Neural crest cell (in vitro differentiated cells): ENCODE data around the gene DPEP2. TPM values are rescaled to one million over a fixed set of nuclear protein-coding genes. Genes with fewer than 3 reads are reported as not detected.
"Not testable (repeated sequence)": the region's sequence is repeated elsewhere in the genome, so short reads cannot be mapped to it uniquely, and the experiment has no call there.

Source experiments
- DNase-seq: peaks from one replicate; pipeline ENCODE4 v3.0.0; 2021; ENCODE audit warnings: low read depth, mixed read lengths, low spot score
- H3K27ac Mint-ChIP-seq: one replicate; pipeline ENCODE4 v1.8.0; 2021; ENCODE audit warnings: mild to moderate bottlenecking, mixed read lengths; ENCODE audit not compliant: unreplicated experiment
- H3K27me3 Mint-ChIP-seq: 2 replicates; pipeline ENCODE4 v1.8.0; 2021; ENCODE audit warnings: low read depth, mild to moderate bottlenecking, mixed read lengths
- H3K36me3 Mint-ChIP-seq: 2 replicates; pipeline ENCODE4 v1.8.0; 2021; ENCODE audit warnings: low read depth, mild to moderate bottlenecking, mixed read lengths
- H3K4me1 Mint-ChIP-seq: 2 replicates; pipeline ENCODE4 v1.8.0; 2021; ENCODE audit warnings: mixed read lengths
- H3K4me3 Mint-ChIP-seq: one replicate; pipeline ENCODE4 v1.8.0; 2021; ENCODE audit warnings: mild to moderate bottlenecking, mixed read lengths
- H3K9me3 Mint-ChIP-seq: 2 replicates; pipeline ENCODE4 v1.8.0; 2021; ENCODE audit warnings: mixed read lengths
- long read RNA-seq: library from polyadenylated mRNA; unstranded; transcript quantifications from one replicate; pipeline ENCODE4 v2.0.0, GENCODE V29; 2020
- total RNA-seq: library from RNA; stranded (reverse); gene quantifications from 2 replicates; pipeline ENCODE4 v1.2.1, GENCODE V29; 2021
- TF ChIP-seq, protein P1 (sequence below): fragments of 200-600 bp; sonication (generic); conservative IDR thresholded peaks from 2 replicates; pipeline ENCODE4 v1.5.0; 2021; ENCODE audit warnings: antibody characterized with exemption, mild to moderate bottlenecking

DPEP2 gene, protein sequence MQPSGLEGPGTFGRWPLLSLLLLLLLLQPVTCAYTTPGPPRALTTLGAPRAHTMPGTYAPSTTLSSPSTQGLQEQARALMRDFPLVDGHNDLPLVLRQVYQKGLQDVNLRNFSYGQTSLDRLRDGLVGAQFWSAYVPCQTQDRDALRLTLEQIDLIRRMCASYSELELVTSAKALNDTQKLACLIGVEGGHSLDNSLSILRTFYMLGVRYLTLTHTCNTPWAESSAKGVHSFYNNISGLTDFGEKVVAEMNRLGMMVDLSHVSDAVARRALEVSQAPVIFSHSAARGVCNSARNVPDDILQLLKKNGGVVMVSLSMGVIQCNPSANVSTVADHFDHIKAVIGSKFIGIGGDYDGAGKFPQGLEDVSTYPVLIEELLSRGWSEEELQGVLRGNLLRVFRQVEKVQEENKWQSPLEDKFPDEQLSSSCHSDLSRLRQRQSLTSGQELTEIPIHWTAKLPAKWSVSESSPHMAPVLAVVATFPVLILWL
- total RNA-seq = not detected in 2 replicates
- long read RNA-seq = 0 reads

DNA sequence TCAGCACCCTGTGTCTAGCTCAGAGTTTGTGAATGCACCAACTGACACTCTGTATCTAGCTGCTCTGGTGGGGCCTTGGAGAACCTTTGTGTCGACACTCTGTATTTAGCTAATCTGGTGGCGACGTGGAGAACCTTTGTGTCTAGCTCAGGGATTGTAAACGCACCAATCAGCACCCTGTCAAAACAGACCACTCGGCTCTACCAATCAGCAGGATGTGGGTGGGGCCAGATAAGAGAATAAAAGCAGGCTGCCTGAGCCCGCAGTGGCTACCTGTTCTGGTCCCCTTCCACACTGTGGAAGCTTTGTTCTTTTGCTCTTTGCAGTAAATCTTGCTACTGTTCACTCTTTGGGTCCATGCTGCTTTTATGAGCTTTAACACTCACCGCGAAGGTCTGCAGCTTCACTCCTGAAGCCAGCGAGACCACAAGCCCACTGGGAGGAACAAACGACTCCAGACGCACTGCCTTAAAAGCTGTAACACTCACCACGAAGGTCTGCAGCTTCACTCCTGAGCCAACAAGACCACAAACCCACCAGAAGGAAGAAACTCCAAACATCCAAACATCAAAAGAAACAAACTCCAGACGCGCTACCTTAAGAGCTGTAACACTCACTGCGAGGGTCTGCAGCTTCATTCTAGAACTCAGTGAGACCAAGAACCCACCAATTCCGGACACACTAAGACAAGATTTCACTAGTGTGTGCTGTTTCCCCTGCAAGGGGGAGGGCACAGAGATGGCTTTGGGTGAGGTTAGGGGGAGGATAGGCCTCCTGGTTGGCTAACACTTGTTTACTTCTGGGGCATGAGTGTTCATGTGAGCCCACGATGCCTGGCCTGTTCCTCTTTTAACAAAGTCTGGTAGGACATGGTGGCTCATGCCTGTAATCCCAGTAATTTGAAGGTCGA, at the start of gene DPEP2:
Gene DPEP2 (minus strand): TSS at position 706 of the 910 bp plus-strand sequence. CDS start 6,272 bp downstream, outside the sequence.
- not testable (repeated sequence) for H3K27ac Mint-ChIP-seq, DNase-seq, H3K27me3 Mint-ChIP-seq, H3K4me3 Mint-ChIP-seq, H3K9me3 Mint-ChIP-seq, H3K4me1 Mint-ChIP-seq, H3K36me3 Mint-ChIP-seq

DNA sequence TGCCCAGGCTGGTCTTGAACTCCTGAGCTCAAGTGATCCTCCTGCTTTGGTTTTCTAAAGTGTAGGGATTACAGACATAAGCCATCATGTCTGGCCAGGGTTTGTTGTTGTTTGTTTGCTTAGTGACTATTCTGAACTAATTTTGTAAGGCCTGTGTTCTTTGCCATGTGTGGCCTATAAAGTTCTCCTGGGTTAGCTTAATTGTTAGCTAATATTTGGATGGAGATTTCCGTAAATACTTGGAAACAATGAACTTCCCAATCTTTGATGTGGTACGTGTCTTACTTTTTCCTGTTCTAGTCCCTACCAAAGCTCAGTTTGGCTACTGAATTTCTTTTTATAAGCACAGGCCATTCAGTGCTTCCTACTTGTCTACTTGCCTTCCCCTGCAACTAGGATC, 48.7 kb upstream of the DPEP2 start:
- no peaks in the 10 kb centered on the region for H3K4me1 Mint-ChIP-seq
- no peaks in the 10 kb centered on the region for H3K27me3 Mint-ChIP-seq
- H3K4me3 Mint-ChIP-seq = no peak overlapping the region
- H3K9me3 Mint-ChIP-seq = no peaks in the 10 kb centered on the region
- DNase-seq = no peak
- H3K27ac Mint-ChIP-seq = no peak overlapping the region
- peaks cover 3% of the 10 kb centered on the region for H3K36me3 Mint-ChIP-seq
- TF ChIP-seq, protein P1, sequence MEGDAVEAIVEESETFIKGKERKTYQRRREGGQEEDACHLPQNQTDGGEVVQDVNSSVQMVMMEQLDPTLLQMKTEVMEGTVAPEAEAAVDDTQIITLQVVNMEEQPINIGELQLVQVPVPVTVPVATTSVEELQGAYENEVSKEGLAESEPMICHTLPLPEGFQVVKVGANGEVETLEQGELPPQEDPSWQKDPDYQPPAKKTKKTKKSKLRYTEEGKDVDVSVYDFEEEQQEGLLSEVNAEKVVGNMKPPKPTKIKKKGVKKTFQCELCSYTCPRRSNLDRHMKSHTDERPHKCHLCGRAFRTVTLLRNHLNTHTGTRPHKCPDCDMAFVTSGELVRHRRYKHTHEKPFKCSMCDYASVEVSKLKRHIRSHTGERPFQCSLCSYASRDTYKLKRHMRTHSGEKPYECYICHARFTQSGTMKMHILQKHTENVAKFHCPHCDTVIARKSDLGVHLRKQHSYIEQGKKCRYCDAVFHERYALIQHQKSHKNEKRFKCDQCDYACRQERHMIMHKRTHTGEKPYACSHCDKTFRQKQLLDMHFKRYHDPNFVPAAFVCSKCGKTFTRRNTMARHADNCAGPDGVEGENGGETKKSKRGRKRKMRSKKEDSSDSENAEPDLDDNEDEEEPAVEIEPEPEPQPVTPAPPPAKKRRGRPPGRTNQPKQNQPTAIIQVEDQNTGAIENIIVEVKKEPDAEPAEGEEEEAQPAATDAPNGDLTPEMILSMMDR = no peak

DNA sequence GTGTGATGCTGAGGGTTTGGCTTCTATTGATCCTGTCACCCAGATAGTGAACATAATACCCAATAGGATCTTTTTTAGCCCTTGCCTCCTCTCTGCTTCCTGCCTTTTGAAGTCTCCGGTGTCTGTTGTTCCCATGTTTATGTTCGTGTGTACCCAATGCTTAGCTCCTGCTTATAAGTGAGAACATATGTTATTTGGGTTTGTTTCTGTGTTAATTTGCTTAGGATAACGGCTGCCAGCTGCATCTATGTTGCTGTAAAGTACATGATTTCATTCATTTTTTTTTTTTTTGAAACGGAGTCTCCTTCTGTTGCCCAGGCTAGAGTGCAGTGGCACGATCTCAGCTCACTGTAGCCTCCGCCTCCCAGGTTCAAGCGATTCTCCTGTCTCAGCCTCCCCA, 46.8 kb upstream of the DPEP2 start:
- Mint-ChIP-seq H3K9me3 (no peaks in the 10 kb centered on the region), H3K4me3 (no peak overlapping the region), H3K27ac (no peak overlapping the region), H3K36me3 (peaks cover 3% of the 10 kb centered on the region), H3K4me1 (no peaks in the 10 kb centered on the region), H3K27me3 (no peaks in the 10 kb centered on the region)
- TF ChIP-seq, protein P1 = no peak
- DNase-seq = no peak

DNA sequence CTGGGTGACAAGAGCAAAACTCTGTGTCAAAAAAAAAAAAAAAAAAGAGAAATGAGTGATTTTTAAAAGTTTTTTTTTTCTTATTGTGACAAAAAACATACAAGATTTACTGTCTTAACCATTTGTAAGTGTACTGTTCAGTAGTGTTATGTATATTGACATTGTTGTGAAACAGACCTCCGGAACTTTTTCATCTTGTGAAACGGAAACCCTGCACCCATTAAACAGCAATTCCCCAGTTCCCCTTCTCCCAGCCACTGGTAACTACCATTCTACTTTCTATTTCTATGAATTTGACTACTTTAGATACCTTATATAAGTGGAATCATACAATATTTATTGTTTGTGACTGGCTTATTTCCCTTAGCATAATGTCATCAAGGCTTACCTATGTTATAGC, 42.5 kb upstream of the DPEP2 start:
- TF ChIP-seq, protein P1 = no peak
- Mint-ChIP-seq H3K4me3 (no peak overlapping the region), H3K4me1 (no peaks in the 10 kb centered on the region), H3K27me3 (no peaks in the 10 kb centered on the region), H3K36me3 (peaks cover 6% of the 10 kb centered on the region), H3K9me3 (no peaks in the 10 kb centered on the region), H3K27ac (no peak overlapping the region)
- DNase-seq = no peak

DNA sequence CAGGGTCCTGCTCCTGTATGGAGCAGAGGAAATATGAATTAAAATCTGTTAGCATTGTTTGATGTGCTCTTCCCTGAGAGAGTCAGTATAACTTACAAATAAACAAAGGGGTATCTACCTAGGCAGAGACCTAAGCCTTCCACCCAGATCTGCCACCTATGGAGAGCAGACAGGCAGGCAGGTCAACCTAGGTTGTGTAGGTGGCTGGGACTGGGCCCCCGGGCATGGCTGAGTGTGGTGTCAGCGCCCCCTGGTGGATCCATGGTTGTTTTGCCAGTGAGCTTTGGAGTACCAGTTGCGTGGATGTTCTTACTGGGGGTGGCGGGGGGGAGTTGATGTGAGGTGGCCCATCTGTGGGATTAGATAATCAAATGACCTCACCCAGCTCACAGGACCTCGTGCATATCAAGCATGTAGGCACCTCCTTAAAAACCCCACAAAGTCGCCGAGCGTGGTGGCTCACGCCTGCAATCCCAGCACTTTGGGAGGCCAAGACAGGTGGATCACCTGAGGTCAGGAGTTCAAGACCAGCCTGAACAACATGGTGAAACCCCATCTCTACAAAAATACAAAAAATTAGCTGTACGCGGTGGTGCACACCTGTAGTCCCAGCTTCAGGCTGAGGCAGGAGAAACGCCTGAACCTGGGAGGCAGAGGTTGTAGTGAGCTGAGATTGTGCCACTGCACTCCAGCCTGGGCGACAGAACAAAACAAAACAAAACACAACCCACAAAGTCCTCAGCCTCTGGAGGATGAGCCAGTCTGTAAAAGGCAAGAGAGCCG, 41.4 kb upstream of the DPEP2 start:
- Mint-ChIP-seq H3K27ac (no peak overlapping the region), H3K4me1 (no peaks in the 10 kb centered on the region), H3K36me3 (peaks cover 6% of the 10 kb centered on the region), H3K27me3 (no peaks in the 10 kb centered on the region), H3K9me3 (no peaks in the 10 kb centered on the region), H3K4me3 (no peak overlapping the region)
- TF ChIP-seq, protein P1 = peak; percentile 83
- DNase-seq = peak; percentile 75
